SK-N-MC (cell line): ENCODE results near the gene INSRR.

Experiments used
- EZH2 ChIP-seq: fragments of 200-600 bp; sonication (generic); IDR thresholded peaks from one replicate; pipeline ENCODE4 v1.6.1; 2017; ENCODE audit warnings: antibody characterized with exemption
- FOXP2 ChIP-seq: optimal IDR thresholded peaks from 2 replicates; pipeline ENCODE3; 2011; ENCODE audit warnings: mild to moderate bottlenecking, moderate library complexity; ENCODE audit not compliant: insufficient read depth; ENCODE audit errors: extremely low read length, control extremely low read depth
- POLR2AphosphoS5 ChIP-seq: IDR thresholded peaks from 2 replicates; pipeline ENCODE4 v1.6.1; 2012; ENCODE audit warnings: mild to moderate bottlenecking, low read depth, low read length, borderline replicate concordance

DNA sequence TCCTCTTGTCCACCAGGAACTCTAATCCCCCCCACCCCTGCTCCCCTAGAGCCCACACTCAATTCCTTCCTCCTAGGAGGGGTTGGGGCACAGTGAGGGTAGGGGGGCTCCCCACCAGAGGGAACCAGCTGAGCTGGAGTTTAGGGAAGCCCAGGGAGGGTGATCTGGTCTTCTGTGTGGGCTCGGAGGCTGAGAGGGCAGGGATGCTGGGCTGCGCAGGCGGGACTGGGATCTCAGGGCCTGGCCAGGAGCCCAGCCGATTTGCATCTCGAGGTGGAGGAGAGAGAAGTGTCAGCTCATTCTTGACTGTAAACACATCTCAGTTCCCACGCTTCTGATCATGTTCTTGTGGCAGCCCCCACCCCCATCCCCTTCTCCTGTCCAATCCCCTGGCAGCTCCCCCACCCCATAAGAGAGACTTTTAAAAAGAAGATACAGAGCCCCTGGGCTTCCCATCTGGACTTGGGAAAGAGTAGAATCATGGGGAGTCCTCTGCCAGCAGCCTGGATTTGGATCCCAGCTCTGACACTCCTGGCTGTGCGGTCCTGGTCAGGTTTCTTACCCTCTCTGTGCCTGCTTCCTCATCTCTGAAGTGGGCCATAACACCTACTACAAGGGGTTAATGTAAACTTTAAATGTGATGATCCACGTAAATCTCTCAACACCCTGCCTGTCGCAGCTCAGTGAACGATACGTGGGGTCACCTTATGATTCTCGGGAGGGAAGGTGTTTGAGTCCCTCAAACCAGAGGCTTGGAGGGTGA, 41.2 kb upstream of the INSRR start:
- TF ChIP-seq EZH2: no peak
- TF ChIP-seq POLR2AphosphoS5: no peak
- TF ChIP-seq FOXP2: no peak
